ENCODE results near the gene DLX2.
"Not testable (repeated sequence)": the region's sequence is repeated elsewhere in the genome, so short reads cannot be mapped to it uniquely, and the experiment has no call there.

Gene DLX2

GRCh38 chr2:172082105-172082943, 20.4 kb downstream of the DLX2 start:
- no peak for DNase-seq

GRCh38 chr2:172081221-172082022, 21.3 kb downstream of the DLX2 start:
- no peak for DNase-seq

- DNase-seq = no peak
Observed at GRCh38 chr2:172080641-172081220, 22.0 kb downstream of the DLX2 start.

DNA sequence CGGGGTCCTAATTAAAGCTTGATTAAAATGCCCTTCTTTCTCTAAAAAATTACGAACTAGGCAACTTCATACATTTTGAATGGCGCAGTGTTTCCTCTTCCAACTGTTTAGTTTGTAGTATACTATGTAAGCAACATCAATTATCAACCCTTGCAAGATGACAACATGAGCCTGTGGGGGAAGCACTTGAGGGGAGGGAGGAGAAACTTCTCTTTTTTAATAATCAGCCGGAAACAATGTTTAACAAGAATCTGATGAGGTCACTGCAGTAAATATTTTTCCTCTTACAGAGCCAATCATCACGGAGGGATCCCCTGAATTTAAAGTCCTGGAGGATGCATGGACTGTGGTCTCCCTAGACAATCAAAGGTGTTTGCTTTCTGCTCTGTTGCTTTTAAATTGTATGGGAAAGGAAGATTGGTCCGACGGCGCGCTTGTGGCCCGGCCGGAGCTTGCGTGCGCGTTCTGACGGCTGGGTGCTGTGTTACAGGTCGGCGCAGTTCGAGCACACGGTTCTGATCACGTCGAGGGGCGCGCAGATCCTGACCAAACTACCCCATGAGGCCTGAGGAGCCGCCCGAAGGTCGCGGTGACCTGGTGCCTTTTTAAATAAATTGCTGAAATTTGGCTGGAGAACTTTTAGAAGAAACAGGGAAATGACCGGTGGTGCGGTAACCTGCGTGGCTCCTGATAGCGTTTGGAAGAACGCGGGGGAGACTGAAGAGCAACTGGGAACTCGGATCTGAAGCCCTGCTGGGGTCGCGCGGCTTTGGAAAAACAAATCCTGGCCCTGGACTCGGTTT, 22.7 kb downstream of the DLX2 start:
- peak; percentile 41 for DNase-seq

DNA sequence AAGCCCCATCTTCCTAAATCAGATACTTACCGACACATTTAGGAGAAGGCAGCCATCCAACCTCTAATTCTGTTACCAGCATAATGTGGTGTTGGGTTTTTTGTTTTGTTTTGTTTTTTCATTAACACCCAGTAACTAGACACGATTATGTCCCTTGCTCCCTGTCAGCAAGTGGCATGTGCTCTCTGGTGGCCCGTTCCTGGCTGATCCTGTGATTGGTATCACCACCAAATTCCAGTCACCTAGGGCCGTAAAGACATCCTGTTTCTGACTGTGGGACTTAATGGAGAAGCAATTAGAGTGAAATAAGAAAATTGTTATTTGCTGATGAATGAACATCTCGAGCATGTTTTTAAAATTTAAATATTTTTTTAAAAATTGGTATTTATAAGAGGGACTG, 23.3 kb downstream of the DLX2 start:
- no peak for DNase-seq

DNA sequence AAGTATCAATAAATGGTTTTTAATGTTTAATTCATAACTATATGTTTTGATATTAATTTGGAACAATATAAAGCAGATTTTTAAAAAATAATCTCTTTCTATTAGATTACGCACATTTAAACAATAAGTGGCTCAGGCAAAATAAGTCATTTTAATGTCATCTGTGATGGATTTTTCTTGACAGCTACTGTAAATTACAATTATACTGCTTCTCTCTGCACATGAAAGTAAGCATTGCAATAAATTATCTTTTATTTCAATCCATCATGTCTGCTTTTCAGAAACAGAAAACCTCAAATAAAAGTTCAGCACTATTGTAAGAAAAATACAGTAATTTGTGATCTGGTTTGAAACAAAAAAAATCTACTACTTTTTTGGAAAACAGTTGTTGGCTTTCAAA, 28.4 kb downstream of the DLX2 start:
- no peak for DNase-seq

DNA sequence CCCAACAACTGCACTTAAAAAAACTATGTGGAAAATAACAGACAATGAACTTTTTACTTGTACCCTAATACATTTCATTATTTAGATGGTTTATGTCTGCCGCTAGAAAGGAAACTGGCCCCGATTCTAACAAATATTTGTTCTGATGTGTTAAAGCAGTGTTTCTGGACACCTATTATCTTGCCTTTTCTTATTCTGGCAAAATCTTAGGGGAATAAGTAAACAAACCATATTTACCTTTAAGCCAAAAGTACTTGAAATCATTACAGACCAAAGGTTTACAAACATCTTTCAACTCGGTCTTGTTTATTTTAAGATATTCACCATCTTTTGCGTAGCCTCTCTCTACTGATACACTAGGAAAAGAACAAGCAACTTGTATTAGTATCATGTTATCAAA, 29.2 kb downstream of the DLX2 start:
- no peak for DNase-seq

- peak; percentile 95 for DNase-seq
Observed at GRCh38 chr2:172072706-172073105, 30.0 kb downstream of the DLX2 start.

DNA sequence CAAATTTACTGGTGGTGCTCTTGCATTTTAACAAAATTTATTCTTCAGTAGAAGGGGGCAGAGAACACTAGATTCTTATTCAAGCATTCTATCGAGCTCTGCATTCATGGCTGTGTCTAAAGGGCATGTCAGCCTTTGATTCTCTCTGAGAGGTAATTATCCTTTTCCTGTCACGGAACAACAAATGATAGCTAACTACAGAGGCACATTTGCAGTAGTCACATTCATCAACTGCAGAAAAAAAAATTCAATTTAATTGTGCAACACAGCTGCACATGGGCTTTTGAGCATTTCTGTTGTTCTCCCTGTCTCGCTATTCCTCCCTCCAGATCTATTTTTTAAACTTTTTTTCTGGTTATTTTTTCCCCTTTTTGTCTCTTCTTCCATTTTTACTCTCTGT, 30.4 kb downstream of the DLX2 start:
- DNase-seq = peak; percentile 95

DNA sequence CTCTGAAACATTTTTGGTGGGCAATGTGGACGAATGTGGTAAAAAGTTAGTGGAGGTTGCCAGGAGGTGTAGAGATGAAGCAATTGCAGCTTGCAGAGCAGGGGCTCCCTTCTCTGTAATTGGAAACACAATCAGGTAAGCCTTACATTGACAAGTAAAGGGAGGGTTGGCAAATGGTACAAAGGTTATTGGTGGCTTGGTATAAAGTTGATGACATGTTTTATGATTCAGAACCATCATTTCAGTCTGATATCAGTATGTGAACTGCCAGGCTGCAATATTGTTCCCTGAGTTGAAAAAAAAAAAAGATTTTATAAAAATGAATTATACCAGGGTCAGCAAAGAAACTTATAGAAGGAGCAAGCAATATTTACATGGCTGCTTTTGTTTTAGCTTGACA, 31.8 kb downstream of the DLX2 start:
- DNase-seq = no peak

DNA sequence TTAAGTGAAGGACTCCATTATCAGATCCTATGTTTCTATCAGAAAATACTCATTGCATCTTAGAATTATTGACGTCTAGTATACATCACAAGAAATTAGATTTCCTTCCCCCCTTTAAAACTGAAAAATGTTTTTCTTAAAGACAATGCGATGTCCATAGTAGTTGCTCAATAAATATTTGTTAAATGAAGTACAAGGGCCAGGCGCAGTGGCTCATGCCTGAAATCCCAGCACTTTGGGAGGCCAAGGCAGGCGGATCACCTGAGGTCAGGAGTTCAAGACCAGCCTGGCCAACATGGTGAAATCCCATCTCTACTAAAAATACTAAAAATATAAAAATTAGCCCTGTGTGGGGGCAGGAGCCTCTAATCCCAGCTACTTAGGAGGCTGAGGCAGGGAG, 34.8 kb downstream of the DLX2 start:
- DNase-seq = not testable (repeated sequence)

GRCh38 chr2:172066394-172066886, 36.3 kb downstream of the DLX2 start:
- peak; percentile 45 for DNase-seq

GRCh38 chr2:172065111-172065510, 37.6 kb downstream of the DLX2 start:
- no peak for DNase-seq

GRCh38 chr2:172063446-172063845, 39.3 kb downstream of the DLX2 start:
- DNase-seq = no peak

- DNase-seq = no peak
Observed at GRCh38 chr2:172062402-172063004, 40.2 kb downstream of the DLX2 start.

GRCh38 chr2:172060118-172060517, 42.6 kb downstream of the DLX2 start:
- DNase-seq = not testable (repeated sequence)

- no peak for DNase-seq
Observed at GRCh38 chr2:172058660-172059059, 44.0 kb downstream of the DLX2 start.

GRCh38 chr2:172056293-172056692, 46.4 kb downstream of the DLX2 start:
- no peak for DNase-seq

GRCh38 chr2:172053486-172053885, 49.2 kb downstream of the DLX2 start:
- peak; percentile 73 for DNase-seq

- no peak for DNase-seq
Observed at GRCh38 chr2:172052000-172052983, 50.4 kb downstream of the DLX2 start.

Measured in NCI-H1436 treated with DMSO at 0.1 percent for 48 hours (cell line).